Kidney tubule cell (primary cell): ENCODE measurements around the gene AIFM3.

Experiments used
- DNase-seq: peaks from one replicate; pipeline ENCODE4 v3.0.0-alpha.2; 2018; ENCODE audit warnings: low spot score

AIFM3 gene

DNA sequence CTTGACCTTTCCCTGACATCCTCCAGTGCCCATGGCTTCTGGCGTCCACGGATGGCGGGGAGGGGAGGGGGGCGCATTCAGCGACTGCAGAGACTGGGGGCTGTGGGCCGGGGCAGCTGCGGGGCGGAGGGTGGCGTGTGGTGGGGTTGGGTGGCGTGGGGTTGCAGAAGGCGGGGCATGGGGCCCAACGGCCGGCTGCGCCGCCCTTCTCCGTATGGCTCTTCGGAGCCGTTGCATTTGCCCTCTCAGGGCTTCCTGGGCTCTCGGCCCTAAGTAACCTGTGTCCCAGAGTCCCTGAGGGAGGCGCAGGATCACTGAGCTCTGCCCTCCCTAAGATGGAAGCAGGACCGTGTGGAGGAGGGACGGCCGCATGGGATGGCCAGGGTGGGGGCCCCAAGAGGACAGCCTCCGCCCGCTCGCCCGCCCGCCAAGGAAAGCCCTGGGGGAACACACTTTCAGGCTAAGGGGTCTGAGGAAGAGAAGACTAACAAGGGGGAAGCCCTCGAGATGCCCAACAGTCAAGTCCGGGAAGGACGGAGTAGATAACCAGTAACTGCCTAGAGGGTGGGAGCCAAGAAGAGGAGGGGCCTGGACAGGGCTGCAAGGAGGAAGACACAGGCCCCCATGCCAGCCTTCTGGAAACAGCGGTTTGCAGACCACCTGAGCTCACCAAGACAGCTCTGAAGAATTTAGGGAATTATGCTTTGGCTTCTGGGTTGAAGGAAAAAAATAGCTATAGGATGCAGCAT is 9.2 kb upstream of the AIFM3 start:
- peak; percentile 62 for DNase-seq

DNA sequence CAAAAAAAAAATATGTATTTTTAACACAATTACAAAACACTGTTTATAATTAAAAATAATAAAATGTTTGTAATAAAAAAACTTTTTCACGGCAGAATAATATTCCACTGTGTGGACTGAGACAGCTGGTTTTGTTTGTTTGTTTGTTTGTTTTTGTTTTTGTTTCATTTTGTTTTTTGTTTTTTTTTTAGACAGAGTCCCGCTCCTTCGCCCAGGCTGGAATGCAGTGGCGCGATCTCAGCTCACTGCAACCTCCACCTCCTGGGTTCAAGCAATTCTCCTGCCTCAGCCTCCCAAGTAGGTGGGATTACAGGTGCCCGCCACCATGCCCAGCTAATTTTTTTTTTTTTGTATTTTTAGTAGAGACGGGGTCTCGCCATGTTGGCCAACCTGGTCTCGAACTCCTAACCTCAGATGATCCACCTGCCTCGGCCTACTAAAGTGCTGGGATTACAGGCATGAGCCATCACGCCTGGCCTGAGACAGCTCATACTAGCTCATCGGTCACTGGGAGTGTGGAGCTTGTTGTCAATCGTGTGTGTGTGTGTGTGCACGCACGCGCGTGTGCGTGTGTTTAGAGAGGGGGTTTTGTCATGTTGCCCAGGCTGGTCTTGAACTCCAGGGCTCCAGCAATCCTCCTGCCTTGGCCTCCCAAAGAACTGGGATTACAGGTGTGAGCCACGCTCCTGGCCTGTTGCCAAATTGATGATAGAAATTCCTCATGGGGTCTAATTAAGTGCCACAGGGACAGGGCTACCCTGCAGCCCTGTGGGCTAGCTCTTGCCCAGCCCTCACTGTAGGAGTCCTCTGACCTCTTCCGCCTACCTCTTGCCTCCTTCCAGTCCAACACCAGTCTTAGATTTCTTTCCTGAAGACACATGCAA is 7.2 kb upstream of the AIFM3 start:
- DNase-seq = no peak

DNA sequence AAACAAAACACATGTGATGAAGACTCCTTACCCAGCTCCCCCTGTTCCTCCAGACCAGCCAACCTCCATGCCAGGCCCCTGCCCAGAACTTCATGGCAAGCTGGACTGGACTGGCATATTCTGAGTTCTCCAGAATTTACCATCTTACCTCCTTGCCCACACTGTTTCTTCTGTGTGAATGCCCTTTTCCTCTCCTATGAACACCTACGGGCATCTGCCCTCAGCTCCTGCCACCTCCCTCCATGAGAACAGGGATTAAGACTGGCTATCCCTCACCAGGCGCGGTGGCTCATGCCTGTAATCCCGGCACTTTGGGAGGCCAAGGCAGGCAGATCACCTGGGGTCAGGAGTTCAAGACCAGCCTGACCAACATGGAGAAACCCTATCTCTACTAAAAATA is 6.4 kb upstream of the AIFM3 start:
- no peak for DNase-seq

DNA sequence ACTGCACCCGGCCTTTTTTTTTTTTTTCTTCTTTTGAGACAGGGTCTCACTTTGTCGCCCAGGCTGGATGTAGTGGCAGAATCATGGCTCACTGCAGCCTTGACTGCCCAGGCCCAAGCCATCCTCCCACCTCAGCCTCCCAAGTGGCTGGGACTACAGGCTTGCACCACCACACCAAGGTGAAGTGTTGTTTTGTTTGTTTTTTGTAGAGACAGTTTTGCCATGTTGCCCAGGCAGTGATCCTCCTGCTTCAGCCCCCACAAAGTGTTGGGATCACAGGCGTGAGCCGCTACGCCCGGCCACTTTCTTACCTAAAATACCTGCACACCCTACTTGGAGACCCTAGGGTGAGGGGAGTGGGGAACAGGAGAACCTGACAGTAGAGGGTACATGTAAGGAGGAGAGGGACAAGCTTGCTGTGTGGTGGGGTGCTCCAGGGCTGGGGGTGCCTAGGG is 4.5 kb upstream of the AIFM3 start:
- no peak for DNase-seq

DNA sequence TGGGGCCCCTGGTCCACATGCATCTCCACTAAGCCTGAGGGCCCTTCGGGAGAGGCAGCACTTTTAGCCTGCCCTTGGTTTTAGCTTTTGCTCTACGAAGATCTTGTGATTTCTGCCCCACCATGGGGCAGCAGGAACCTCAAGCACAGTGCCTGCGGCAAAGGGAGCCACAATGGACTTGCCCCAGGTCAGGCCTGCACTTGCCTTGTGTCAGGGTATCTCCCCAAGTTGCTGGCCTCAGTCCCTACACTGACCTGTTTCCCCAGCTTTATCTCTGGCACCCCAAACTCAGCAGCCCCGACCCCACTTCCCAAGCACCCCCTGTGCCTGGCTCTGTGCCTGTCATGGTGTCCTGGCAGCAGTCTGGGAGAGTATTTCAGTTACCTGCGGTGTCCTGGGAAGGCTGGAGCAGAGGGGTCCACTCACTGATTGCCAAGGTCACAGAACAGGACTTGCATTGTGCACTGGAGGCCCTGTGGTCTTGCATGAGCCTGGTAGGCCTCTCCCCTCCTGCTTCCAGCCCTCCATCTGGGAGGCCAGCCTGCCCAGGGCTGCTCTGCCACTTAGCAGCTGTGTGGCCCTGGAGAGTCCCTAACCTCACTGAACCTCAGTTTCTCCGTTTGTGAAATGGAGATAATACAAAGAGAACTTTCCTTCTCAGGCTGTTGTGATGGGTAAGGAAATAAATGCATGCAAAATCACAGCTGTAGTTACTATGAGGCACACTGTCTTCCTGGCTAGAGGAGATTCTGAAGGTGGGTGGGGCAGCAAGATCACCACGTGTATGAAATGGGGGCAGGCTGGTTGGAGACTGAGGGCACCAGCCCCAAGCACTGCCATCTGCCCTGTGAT is 3.6 kb upstream of the AIFM3 start:
- no peak for DNase-seq

DNA sequence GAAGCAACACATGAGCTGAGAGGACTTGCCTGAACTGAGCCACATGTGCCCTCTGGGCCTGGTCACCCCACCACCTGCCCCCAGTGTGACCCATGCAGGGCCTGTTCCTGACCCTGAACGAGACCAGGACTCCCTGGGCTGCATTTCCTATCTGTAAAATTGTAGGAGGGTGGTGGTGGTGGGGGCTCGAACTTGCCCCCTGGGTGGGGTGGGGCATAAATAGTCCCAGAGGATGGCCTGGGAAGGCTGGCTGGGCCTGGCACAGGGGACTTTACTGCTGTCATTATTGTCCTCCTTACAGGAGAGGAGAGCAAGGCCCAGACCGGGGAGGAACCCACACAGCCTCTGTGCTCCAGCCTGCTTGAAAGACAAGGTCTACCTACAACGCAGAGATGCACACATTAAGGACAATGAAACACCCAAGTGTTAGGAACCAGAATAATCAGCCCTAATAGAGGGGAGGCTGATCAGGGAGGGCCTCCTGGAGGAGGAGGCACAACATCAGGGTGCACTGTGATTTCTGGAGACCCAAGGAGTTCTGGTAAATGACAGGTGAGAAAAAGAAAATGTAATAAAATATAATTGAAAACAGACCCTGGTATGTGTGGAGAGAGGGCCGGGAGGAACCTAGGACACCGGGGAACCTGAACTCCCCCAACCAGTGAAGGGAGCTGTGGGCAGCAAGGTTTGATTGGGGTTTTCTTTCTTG is 2.8 kb upstream of the AIFM3 start:
- DNase-seq = no peak

DNA sequence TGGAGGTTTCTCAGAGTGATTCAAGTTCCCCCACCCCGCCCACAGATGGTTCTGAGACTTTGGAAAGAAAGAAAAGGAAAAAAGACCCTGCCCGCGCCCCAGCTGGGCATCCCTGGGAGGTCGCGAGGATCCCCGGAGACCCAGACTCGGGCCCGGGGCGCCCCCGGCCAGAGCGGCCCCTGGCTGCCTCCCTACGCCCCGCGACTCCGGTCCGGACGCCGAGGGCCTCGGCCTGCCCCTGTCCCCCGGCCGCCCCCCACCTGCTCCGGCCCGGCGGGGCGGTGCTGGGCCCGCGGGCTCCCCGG is 2.3 kb upstream of the AIFM3 start:
- no peak for DNase-seq

DNA sequence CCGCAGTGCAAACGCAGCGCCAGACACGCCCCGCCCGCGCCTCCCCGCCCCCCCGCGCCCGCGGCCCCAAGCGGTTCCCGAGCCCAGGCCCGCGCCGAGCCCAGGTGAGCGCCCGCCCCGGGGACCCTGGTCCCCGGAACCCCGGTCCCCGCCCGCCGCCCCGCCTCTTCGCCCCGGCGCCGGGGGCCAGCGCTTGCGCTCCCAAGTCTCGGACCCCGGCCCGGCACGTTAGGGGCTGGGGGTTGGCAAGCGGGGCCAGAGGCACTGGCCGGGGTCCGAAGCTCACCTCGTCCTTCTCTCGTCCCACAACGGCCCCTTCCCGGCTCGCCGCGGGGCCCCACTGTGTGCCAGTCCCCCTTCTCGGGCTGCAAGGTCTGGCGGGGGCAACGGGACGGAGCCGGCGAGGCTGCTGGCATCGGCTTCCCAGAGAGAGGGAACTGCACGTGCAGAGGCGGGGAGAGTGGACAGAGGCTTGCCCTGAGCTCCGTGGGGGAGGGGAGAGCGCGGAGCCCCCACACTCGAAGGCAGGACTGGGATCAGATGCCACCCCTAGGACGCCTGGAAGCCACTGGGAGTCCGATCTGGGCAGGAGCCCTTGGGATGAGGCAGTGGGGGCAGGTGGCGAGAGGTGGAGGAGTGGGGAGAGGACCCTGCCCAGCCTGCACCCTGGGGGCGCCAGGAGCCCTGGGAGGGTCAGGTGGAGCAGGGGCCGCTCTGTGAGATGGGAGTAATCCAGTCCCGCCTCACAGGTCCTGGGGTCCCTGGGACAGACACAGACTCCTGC is 1.8 kb upstream of the AIFM3 start:
- no peak for DNase-seq

DNA sequence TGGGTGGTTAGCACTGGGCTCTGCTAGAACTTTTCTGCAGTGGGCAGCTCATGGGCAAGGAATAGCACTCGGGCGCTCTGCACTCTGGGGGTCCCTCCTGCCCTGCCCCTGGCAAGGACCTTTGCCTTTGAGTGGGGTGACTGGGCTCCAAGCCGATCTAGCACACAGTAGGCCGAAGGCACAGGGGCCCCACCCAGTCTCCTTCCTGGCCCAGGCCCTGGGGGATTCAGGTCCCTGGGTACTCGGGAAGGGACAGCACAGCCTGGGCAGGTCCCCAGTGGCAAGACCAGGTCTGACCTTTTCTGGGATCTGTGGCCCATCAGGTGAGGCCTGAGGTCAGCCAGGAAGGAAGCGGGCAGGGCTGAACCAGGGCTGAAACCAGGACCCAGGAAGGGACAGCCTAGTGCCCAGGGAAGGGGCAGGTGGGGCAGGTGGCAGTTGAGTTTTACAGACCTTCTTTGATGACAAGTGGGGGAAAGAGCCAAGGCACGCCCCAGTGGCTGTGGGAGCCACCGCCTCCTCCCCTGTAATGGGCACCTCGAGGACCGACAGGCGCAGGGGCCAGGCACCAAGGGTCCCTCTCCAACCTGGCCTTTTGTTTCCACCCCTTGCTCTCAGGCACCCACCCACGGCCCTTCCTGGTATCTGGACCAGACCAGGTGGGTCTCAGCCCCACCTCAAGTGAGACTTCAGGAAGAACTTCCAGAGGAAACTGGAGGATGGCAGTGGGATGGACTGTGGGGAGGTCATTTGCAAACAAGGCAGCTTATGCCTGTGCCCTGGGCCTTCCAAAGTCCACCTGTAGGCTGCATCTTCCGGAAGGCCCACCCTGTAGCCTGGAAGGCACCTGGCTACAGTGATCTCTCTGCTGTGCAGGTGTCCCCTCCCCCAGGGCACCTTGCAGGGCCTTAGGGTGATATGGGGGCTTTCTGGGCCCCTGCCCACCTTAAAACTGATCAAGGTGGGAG is 883 bp upstream of the AIFM3 start:
- no peak for DNase-seq

DNA sequence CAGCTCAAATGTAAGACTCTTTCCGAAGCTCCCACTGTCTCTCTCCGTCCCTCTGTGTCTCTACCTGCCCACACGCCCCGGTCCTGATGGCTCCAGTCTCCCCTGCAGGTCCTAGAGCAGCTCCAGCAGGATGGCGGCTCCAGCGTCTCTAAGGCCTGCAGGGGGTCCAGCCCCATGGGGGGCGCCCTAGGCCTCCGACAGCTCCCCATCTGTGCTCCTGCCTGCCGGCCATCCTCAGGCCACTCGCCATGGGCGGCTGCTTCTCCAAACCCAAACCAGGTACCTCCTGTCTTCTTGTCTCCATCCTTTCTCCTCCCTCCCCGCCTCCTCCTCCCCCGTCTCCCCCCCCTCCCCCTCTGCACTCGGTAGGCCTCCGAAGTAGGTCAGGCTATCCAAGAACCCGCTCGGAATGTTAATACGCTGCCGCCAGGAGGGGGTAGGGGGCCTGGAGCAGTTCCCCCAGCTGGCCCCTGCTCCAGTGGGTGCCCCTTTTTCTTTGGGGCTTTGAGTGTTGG is 699 bp downstream of the AIFM3 start:
- DNase-seq = no peak

DNA sequence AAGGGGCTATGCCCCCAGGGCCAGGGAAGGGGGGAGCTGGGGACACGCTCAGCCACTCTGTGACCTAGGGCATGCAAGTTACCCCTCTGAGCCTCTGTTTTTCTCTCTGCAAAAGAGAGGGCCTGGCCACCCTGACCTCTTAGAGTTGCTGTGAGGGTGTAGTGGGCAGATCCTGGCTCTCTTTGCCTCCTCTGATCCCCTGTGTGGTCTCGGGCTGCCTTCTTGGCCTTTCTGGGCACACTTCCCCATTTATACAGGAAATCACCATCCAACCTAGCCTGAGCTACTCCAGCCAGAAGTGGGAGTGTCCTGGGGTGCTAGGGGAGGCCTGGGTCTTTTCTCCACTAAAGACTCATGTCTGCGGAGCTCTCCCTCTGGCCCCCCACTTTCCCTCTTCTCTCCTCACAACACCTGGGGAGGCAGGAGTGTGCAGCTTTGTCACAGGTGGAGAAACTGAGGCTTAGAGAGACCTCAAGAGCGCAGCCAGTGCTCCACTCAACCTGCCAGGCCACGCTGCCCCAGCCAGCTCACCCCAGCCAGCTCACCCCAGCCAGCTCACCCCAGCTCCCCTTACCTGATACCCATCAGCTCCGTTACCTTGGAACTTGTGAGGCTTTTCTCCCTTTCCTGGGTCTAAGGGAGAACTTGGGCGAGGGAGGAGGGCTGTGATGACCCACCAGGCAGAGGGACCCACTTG is 1.4 kb downstream of the AIFM3 start:
- DNase-seq = no peak

DNA sequence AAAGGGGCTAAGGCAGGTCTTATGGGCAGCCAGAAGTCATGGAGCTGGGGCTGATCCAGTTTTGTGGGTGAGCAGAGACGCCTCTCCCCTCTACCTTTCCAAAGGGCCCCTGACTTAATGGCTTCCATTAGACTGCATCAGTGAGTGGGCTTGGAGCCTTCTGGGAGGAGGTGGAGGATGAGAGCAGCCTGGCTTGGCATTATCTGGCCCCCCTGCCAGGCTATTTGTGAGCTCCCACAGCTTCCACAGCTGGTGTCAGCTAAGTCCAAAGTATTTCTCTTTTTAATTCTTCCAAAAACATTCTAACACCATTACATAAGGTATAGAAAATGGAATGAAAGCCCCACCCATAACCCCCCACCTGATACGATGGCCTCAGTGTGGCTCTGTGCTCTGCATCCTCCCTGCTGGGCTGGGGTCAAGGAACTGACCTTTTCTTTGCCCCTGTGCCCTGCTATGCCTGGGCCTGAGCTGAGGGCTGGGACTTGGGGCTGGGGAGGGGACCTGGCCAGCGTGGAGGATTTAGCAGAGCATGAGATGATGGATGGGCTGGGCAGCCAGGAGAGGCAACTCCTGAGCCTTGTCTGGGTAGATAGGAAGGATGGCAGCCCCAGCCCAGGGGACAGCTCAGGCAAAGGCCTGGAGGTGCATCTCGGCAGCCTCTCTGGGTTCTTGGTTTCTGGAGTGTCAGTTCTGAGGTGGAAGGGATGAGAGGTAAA is 4.0 kb downstream of the AIFM3 start:
- DNase-seq = no peak

DNA sequence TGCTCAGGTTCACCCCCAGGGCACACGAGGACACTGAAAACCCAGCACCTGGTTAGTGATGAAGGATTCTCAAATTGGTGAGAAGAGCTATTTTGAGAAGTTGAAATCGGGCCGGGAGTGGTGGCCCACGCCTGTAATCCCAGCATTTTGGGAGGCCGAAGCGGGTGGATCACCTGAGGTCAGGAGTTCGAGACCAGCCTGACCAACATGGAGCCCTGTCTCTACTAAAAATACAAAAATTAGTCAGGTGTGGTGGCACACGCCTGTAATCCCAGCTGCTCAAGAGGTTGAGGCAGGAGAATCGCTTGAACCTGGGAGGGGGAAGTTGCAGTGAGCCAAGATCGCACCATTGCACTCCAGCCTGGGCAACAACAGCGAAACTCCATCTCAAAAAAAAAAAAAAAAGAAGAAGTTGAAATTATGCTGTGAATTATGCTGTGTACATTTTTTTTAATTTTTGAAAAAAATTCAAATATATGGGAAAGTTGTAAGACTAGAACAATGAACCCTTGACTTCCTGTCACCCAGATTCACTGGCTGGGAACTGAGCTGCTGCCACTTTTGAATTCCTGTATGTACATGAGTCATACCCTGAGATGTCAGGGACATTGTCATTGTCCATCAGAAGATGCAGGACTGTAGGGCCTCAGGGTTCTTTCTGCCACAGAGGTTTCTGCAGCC is 5.1 kb downstream of the AIFM3 start:
- DNase-seq = peak; percentile 57

DNA sequence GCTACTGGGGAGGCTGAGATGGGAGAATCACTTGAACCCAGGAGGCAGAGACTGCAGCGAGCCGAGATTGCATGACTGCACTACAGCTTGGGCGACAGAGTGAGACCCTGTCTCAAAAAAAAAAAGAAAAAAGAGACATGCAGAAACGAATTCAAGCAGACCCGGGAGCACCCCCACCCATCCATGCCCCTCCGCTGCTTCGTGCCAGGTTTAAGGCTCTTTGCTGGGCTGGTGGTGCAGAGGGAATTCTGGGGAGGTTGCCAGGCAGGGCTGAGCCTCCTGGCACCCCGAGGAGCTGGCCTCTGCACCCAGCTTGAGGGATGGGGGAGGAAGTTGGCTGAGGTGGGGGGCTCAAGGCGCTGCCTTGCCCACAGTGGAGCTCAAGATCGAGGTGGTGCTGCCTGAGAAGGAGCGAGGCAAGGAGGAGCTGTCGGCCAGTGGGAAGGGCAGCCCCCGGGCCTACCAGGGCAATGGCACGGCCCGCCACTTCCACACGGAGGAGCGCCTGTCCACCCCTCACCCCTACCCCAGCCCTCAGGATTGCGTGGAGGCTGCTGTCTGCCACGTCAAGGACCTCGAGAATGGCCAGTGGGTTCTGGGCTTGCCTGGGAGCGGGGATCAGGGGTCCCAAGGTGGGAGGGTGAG is 6.0 kb downstream of the AIFM3 start:
- no peak for DNase-seq

DNA sequence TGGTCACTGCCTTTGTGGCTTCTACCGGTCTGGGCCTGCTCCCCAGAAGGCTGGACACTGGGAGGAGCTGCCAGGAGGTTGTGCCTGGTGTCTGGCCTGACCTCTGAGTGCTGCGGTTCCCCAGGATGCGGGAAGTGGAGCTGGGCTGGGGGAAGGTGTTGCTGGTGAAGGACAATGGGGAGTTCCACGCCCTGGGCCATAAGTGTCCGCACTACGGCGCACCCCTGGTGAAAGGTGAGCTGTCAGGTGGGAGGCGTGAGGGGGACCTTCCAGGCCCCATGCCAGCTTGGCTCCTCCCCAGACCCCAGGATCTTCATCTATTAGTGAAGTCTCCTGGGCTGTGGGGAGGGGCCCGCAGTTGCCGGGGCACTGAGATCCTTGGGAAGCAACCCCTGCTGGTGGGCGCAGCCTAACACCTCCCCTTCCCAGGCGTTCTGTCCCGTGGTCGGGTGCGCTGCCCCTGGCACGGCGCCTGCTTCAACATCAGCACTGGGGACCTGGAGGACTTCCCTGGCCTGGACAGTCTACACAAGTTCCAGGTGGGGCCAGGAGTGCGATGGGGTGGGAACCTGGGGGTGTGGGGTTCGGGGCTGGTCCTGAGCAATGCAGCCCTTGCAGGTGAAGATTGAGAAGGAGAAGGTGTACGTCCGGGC is 6.7 kb downstream of the AIFM3 start:
- no peak for DNase-seq

DNA sequence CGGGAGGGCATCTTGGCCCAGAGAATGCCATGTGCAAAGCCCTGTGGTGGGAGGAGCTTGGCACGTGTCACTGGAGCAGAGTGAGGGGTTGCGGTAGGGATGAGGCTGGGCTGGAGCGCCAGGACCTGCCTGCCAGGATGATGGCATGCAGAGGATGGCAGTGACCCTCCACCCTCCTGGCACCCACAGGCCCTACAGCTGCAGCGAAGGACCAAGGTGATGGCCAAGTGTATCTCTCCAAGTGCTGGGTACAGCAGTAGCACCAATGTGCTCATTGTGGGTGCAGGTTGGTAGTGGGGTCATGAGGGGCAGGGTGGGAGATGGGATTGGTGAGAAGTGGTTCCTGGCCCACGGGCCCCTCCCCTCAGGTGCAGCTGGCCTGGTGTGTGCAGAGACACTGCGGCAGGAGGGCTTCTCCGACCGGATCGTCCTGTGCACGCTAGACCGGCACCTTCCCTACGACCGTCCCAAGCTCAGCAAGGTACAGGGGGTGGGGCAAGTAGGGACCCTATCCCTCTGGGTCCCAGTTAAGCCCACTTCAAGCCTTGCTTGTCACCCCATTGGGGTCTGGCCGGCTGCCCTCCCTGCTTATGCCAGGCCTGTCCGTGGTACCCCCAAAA is 7.4 kb downstream of the AIFM3 start:
- no peak for DNase-seq
